Neural cell (in vitro differentiated cells): Measurements from ENCODE around the gene IKZF4.

ENCODE experiments used
- EZH2 ChIP-seq: fragments of 200-600, 300-800 bp; shearing (Covaris generic), sonication (generic); IDR thresholded peaks from 2 replicates; pipeline ENCODE4 v1.6.1; 2014; ENCODE audit warnings: antibody characterized with exemption, low read length, borderline replicate concordance, mild to moderate bottlenecking; ENCODE audit not compliant: insufficient read depth, poor library complexity, severe bottlenecking
- RAD21 ChIP-seq: fragments of 450-650 bp; conservative IDR thresholded peaks from 2 replicates; pipeline ENCODE4 v1.6.1; 2014; ENCODE audit warnings: antibody characterized with exemption, mild to moderate bottlenecking, moderate library complexity
- TF ChIP-seq, protein P1 (sequence below): fragments of 450-650 bp; IDR thresholded peaks from 2 replicates; pipeline ENCODE4 v1.5.1; 2014; ENCODE audit warnings: antibody characterized with exemption, mild to moderate bottlenecking, moderate library complexity; ENCODE audit not compliant: poor library complexity, severe bottlenecking
- TF ChIP-seq, protein P2 (sequence below): IDR thresholded peaks from 2 replicates; pipeline ENCODE4 v1.6.1; 2012; ENCODE audit warnings: borderline replicate concordance

DNA sequence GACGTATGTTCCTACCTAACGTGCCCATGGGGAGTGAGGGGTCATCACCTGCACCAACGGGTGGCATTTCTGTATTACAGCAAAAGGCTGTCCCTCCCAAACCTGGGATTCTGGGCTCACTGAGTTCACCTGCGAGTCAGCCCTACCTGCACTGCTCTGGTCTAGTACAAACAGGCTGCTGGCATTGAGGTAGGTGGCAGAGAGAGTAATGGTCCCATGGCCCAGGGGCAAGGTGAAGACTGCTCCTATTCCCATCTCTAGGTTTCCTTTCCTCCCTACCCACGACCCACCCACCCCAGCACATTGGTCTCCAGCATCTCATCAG is 23.3 kb upstream of the IKZF4 start:
- TF ChIP-seq, protein P1, sequence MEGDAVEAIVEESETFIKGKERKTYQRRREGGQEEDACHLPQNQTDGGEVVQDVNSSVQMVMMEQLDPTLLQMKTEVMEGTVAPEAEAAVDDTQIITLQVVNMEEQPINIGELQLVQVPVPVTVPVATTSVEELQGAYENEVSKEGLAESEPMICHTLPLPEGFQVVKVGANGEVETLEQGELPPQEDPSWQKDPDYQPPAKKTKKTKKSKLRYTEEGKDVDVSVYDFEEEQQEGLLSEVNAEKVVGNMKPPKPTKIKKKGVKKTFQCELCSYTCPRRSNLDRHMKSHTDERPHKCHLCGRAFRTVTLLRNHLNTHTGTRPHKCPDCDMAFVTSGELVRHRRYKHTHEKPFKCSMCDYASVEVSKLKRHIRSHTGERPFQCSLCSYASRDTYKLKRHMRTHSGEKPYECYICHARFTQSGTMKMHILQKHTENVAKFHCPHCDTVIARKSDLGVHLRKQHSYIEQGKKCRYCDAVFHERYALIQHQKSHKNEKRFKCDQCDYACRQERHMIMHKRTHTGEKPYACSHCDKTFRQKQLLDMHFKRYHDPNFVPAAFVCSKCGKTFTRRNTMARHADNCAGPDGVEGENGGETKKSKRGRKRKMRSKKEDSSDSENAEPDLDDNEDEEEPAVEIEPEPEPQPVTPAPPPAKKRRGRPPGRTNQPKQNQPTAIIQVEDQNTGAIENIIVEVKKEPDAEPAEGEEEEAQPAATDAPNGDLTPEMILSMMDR: no peak
- no peak for TF ChIP-seq RAD21
- TF ChIP-seq, protein P2, sequence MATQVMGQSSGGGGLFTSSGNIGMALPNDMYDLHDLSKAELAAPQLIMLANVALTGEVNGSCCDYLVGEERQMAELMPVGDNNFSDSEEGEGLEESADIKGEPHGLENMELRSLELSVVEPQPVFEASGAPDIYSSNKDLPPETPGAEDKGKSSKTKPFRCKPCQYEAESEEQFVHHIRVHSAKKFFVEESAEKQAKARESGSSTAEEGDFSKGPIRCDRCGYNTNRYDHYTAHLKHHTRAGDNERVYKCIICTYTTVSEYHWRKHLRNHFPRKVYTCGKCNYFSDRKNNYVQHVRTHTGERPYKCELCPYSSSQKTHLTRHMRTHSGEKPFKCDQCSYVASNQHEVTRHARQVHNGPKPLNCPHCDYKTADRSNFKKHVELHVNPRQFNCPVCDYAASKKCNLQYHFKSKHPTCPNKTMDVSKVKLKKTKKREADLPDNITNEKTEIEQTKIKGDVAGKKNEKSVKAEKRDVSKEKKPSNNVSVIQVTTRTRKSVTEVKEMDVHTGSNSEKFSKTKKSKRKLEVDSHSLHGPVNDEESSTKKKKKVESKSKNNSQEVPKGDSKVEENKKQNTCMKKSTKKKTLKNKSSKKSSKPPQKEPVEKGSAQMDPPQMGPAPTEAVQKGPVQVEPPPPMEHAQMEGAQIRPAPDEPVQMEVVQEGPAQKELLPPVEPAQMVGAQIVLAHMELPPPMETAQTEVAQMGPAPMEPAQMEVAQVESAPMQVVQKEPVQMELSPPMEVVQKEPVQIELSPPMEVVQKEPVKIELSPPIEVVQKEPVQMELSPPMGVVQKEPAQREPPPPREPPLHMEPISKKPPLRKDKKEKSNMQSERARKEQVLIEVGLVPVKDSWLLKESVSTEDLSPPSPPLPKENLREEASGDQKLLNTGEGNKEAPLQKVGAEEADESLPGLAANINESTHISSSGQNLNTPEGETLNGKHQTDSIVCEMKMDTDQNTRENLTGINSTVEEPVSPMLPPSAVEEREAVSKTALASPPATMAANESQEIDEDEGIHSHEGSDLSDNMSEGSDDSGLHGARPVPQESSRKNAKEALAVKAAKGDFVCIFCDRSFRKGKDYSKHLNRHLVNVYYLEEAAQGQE: no peak
- TF ChIP-seq EZH2: no peak
